Pancreas (tissue), 10 donors: ENCODE measurements around the gene ACSL6. TPM values are rescaled to one million over a fixed set of nuclear protein-coding genes. Genes with fewer than 3 reads are reported as not detected.
A peak's percentile ranks its signal among the peaks of the same experiment; 100 is the strongest.

Source experiments
- ATAC-seq, 4 donors: fragments of 200-7000 bp; cut with Tn5 transposase; one replicate each; pipeline versions ENCODE4 v1.8.0 to v1.9.1; 2020; ENCODE audit warnings: mild to moderate bottlenecking in 4 of 4, moderate library complexity in 4 of 4
- DNase-seq, 6 donors: peaks; one replicate each; pipeline ENCODE4 v3.0.0-alpha.2; 2020
- FAIRE-seq: peaks from 2 replicates; lab custom pipeline; 2012; peaks lifted over from hg19 to GRCh38; lab: Jason Lieb, UNC
- H3K27ac ChIP-seq, 4 donors: fragments of 200-600 bp; sonication (generic); 1 replicate in 3 of 4; 2 replicates in 1 of 4; pipeline versions ENCODE4 v1.5.0 to v1.8.0; 2020
- H3K27me3 ChIP-seq, 4 donors: fragments of 200-600 bp; one replicate each; pipeline ENCODE4 v1.8.0; 2021
- H3K36me3 ChIP-seq, 3 donors: fragments of 200-600 bp; sonication (generic) in 1 of 3; one replicate each; pipeline versions ENCODE4 v1.5.0 to v1.8.0; 2020 to 2021
- H3K4me1 ChIP-seq, 3 donors: fragments of 200-600 bp; one replicate each; pipeline ENCODE4 v1.8.0; 2021
- H3K4me3 ChIP-seq, 4 donors: fragments of 200-600 bp; sonication (generic) in 2 of 4; one replicate each; pipeline versions ENCODE4 v1.5.0 to v1.8.0; 2020 to 2021
- H3K9me3 ChIP-seq, 4 donors: fragments of 200-600 bp; one replicate each; pipeline ENCODE4 v1.8.0; 2021
- CTCF ChIP-seq, 4 donors: fragments of 200-600 bp; sonication (generic) in 3 of 4; IDR thresholded peaks; one replicate each; pipeline versions ENCODE4 v1.5.0 to v1.8.0; 2021; ENCODE audit warnings: antibody characterized with exemption in 4 of 4
- WGBS, 2 donors: extraction: QIAGEN DNeasy Blood & Tissue Kit; methylation state at CpG; one replicate each; pipeline ENCODE4 v1.1.7; 2013; 5-methylcytosine and 5-hydroxymethylcytosine counted together
- intact Hi-C, 3 donors: fragments of 100-400 bp; cut with DNase I; formaldehyde crosslinking; loops; one replicate each; pipeline versions ENCODE4 v1.11.1 to v1.14.2; 2022
- polyA plus RNA-seq, 2 donors: library from polyadenylated mRNA; stranded (reverse); fragments of 200-250 nt; gene quantifications; one replicate each; pipeline ENCODE4 v1.2.3, GENCODE V29; 2013
- total RNA-seq, 6 donors: library from RNA; stranded (reverse); fragmentation: NEBNext Ultra II Directional in 4 of 6; extraction: Animal tissue kit (Norgen Biotek cat#: 25700) in 4 of 6; gene quantifications; one replicate each; pipeline versions ENCODE4 v1.2.1 to v1.2.4, GENCODE V29; 2021 to 2023
- donor health status: healthy with polysubstance abuse.
- donor health status: DM: no; HTN: no; CAD: no; lungs with moderate emphysema.
- donor health status: DM: no; HTN: no; CAD: no.
- donor health status: control.
- donor health status: control.
- donor health status: Bipolar disorder and iron deficiency.
- donor health status: DM: yes; HTN: yes; CAD: no.
- donor health status: DM: no; HTN: no; CAD: no.
- donor health status: DM: no; HTN: no; CAD: no.
- donor health status: DM: yes; HTN: yes; CAD: no.

Gene ACSL6
- total and polyA plus RNA-seq, 8 donors = 0.83 to 3.3 (median 1.1) TPM

GRCh38 chr5:132008961-132009680 is 2.3 kb downstream of the ACSL6 start:
- no peak overlapping the region for H3K27ac ChIP-seq
- intact Hi-C loops = loop anchor here in 2 of 3 donors (5.0 kb wide), 1 partner anchor 422 kb away; no protein-coding TSS in a partner anchor
- TF ChIP-seq CTCF (IDR thresholded peaks at IDR 0.05) = no peak
- no peaks in the 10 kb centered on the region for H3K4me1 ChIP-seq
- no peaks in the 10 kb centered on the region for H3K9me3 ChIP-seq
- no peaks in the 10 kb centered on the region for H3K36me3 ChIP-seq
- no peak overlapping the region for H3K4me3 ChIP-seq
- DNase-seq = peak in 3 of 6 donors; percentile 11 to 49 (median 17)
- no peak for FAIRE-seq
- 65 to 74% methylated on average over 5 of the region's 5 CpGs for WGBS, 2 donors
- H3K27me3 ChIP-seq = no peaks in the 10 kb centered on the region
- peak in 1 of 4 donors; percentile 8 for ATAC-seq

GRCh38 chr5:132008163-132008473 is 3.3 kb downstream of the ACSL6 start:
- no peak overlapping the region for H3K4me3 ChIP-seq
- no peak for TF ChIP-seq CTCF (IDR thresholded peaks at IDR 0.05)
- no peaks in the 10 kb centered on the region for H3K36me3 ChIP-seq
- H3K27ac ChIP-seq = no peak overlapping the region
- H3K27me3 ChIP-seq = no peaks in the 10 kb centered on the region
- peak in 2 of 6 donors; percentile 21 to 35 for DNase-seq
- H3K9me3 ChIP-seq = no peaks in the 10 kb centered on the region
- 59% methylated on average over 2 of the region's 2 CpGs for WGBS, 2 donors
- no peak for ATAC-seq
- no peak for FAIRE-seq
- no peaks in the 10 kb centered on the region for H3K4me1 ChIP-seq
- intact Hi-C loops = loop anchor here in 2 of 3 donors (5.0 kb wide), 1 partner anchor 421 kb away; no protein-coding TSS in a partner anchor

GRCh38 chr5:132007399-132008162 is 3.9 kb downstream of the ACSL6 start:
- intact Hi-C loops = loop anchor here in 2 of 3 donors (5.0 kb wide), 1 partner anchor 420 kb away; no protein-coding TSS in a partner anchor
- H3K36me3 ChIP-seq = no peaks in the 10 kb centered on the region
- no peak overlapping the region for H3K4me3 ChIP-seq
- TF ChIP-seq CTCF (IDR thresholded peaks at IDR 0.05) = peak; percentile 59 to 75 (median 67)
- FAIRE-seq = no peak
- peak; percentile 68 to 85 (median 76) for DNase-seq
- H3K27ac ChIP-seq = no peak overlapping the region
- 31 to 33% methylated on average over 2 of the region's 2 CpGs for WGBS, 2 donors
- no peaks in the 10 kb centered on the region for H3K4me1 ChIP-seq
- H3K9me3 ChIP-seq = no peaks in the 10 kb centered on the region
- peak; percentile 66 to 84 (median 78) for ATAC-seq
- H3K27me3 ChIP-seq = no peaks in the 10 kb centered on the region

GRCh38 chr5:132006331-132007120 is 4.9 kb downstream of the ACSL6 start:
- no peak for ATAC-seq
- intact Hi-C loops = loop anchor here in 2 of 3 donors (5.0 kb wide), 1 partner anchor 419 kb away; no protein-coding TSS in a partner anchor
- H3K36me3 ChIP-seq = no peaks in the 10 kb centered on the region
- peak in 1 of 6 donors; percentile 12 for DNase-seq
- WGBS, 2 donors = 81 to 92% methylated on average over 6 of the region's 6 CpGs
- no peak overlapping the region for H3K4me3 ChIP-seq
- H3K4me1 ChIP-seq = peaks cover 0 to 5% (median 0%) of the 10 kb centered on the region in 3 donors
- H3K9me3 ChIP-seq = no peaks in the 10 kb centered on the region
- no peak for FAIRE-seq
- H3K27me3 ChIP-seq = no peaks in the 10 kb centered on the region
- no peak for TF ChIP-seq CTCF (IDR thresholded peaks at IDR 0.05)
- no peak overlapping the region for H3K27ac ChIP-seq
